ENCODE data around the gene PLPP3.

The PLPP3 gene

GRCh38 chr1:56501888-56502287, 77.5 kb downstream of the PLPP3 start:
- DNase-seq: no peak

- no peak for DNase-seq
Measured at GRCh38 chr1:56501426-56501825, 77.9 kb downstream of the PLPP3 start.

DNA sequence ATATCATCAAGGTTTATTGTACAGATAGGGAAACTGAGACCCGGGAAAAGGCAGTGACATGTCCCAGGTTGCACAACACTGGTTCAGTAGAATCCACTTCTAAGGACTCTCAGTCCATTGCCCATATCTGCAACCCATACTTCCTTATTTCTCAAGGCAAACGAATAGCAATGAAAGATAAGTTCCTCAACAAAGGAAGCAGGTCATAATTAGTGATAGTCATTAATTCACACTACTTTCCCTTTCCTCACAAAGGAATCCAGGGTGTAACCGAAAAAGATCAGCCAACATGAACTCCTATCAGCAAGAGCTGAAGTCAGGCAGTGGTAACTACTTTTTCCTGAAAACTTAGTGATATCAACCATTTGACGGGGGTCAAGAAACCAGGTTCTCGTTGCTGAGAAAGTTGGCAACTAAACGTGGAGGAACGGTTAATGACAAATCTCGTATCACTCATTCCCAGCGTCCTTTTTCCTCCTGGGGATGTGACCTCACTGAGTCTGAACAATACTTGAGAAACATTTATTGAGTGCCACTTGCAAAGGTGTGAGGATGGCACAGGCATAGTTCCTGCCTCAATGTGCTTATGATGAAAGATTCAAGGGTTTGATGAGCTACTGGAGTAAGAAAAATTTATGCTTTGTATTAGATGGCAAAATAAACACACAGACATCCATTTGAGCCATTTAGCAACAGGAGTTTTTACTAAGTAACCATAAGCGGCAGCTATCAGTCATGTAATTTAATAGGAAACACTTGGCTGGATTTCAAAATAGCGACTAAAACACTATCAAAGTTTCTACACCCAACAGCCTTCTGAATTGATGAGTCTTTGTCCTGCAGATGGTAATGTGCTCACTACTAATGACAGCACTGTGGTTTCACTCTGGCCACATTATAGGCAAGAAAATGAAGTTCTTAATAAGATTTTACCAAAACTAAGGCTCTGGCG, 82.3 kb downstream of the PLPP3 start:
- DNase-seq: no peak

GRCh38 chr1:56496158-56496557, 83.2 kb downstream of the PLPP3 start:
- no peak for DNase-seq

GRCh38 chr1:56495538-56495937, 83.8 kb downstream of the PLPP3 start:
- DNase-seq: no peak

GRCh38 chr1:56494306-56494705, 85.1 kb downstream of the PLPP3 start:
- no peak for DNase-seq

DNA sequence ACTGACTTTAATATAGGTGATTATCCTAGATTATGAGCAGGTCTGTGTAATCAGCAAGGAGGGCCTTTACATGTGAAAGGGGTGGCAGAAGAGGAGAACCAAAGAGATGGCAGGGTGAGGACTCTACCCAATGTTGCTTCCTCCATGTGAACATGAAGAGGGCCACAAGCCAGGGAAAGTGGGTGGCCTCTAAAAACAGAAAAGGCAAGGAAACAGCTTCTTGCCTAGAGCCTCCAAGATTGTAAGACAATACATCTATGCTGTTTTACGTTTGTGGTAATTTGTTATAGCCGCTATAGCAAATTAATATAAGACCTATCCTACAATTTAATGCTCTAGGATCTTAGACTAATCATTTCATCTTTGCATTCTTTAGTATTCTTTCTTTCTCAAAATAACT, 85.5 kb downstream of the PLPP3 start:
- DNase-seq: no peak

DNA sequence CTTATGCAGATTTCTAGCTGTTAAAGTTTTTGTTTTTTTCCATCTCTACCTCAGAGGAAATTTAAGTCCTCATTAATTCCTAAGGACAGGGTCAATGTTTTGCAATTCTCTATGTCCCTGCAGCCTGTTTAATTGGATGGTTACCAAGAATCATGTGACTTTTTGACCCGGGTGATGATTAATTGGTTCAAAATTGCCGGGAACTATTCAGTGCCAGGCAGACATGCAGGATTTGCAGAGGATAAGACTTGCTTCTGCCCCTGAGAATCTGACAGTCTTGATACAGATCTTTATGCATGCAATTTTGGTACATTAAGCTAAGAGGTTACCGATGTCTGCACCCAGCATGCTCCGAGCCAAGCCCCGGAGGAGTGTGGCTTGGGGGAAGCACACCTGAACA, 87.9 kb downstream of the PLPP3 start:
- DNase-seq: no peak

GRCh38 chr1:56490619-56491018, 88.7 kb downstream of the PLPP3 start:
- DNase-seq: no peak

DNA sequence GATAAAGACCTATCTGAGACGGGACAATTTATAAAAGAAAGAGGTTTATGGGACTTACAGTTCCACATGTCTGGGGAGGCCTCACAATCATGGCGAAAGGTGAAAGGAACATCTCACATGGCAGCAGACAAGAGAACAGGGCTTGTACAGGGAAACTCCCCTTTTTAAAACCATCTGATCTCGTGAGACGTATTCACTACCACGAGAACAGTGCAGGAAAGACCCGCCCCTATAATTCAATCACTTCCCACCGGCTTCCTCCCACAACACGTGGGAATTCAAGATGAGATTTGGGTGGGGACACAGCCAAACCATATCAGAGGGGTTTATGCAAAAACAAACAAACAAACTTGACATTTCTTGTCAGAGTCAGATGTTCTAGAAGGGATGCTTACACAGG, 89.7 kb downstream of the PLPP3 start:
- no peak for DNase-seq

GRCh38 chr1:56484695-56485094, 94.7 kb downstream of the PLPP3 start:
- no peak for DNase-seq

GRCh38 chr1:56483104-56483503, 96.3 kb downstream of the PLPP3 start:
- DNase-seq: no peak

DNA sequence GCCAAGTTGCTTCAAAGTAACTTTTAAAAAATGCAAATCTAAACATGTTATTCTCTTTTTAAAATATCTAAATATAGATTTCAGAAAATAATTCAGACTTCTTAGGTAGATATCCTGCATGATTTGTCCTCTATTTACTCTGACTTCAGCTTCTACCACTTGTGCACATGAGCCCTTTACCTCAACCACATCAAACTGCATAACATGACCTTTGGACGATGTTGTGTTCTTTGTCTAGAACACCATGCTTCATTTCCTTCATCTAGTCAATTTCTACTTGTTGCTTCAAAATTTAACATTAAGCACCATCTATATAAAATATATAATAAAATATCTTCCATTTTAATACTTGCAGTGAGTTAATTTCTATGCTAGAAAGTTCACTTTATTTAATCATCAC, 96.9 kb downstream of the PLPP3 start:
- no peak for DNase-seq

GRCh38 chr1:56481140-56481694, 98.1 kb downstream of the PLPP3 start:
- DNase-seq: no peak

DNA sequence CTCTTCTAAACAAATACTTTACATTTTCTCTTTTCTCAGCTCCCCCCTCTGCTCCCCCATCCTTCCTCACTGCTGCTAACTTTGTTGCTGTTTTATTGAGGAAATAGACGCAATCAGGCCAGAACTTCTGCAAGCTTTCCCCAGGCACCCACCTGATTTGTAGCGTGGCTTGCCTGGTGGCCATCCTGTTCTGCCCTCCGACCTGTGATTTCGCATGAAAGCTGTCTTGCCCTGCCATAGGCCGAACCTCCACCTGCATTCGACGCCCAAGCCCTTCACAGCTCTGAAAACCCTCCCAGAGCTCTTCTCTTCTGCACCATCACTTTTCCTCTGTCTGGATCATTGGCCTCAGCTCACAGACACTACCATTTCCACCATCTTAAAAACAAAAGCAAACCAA, 100.6 kb downstream of the PLPP3 start:
- DNase-seq: no peak

DNA sequence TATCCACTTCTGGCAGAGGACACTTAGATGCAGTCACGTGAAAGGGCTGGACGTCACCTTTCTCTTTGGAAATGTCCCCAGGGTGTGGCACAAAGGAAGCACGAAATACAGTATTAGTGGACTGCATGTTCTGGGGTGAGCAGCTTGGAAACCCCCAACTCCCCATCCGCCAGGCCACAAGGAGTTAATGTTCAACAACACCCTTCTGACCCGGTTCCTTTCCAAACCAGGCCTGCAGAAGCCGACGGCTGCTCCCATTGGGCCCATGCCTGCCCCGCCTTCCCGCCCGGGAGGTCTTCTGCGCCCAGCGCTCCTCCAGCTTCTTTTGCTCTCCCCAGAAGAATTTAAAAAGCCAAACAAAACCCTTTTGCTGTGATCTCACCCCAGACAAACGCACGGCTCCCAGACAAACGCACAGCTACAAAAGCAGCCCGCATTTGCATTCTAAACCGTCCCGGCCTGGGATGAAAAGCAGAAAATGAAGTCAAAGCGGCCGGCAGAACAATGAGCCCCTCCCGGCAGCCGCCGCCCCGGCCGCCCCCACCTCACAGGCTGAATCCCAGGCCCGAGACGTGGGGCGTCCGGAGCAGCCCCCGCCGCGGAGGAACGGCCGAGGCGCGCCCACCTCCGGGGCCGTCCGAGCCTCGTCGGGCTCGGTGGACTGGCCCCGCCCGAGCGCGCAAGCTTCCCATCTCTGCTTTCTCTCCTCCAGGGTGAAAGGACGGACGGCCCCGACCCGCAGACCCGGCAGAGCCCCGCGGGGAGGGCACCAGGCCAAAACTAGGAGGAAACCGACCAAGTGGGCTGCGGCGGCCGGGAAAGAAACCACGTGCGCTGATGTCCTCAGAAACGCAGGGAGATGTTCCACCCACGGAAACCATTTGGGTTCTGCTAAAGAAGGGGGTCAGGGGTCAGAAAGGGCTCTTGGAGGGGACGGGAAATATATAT, 101.9 kb downstream of the PLPP3 start:
- peak in 54 of 58 donors; percentile 8 to 81 (median 51) for DNase-seq

DNA sequence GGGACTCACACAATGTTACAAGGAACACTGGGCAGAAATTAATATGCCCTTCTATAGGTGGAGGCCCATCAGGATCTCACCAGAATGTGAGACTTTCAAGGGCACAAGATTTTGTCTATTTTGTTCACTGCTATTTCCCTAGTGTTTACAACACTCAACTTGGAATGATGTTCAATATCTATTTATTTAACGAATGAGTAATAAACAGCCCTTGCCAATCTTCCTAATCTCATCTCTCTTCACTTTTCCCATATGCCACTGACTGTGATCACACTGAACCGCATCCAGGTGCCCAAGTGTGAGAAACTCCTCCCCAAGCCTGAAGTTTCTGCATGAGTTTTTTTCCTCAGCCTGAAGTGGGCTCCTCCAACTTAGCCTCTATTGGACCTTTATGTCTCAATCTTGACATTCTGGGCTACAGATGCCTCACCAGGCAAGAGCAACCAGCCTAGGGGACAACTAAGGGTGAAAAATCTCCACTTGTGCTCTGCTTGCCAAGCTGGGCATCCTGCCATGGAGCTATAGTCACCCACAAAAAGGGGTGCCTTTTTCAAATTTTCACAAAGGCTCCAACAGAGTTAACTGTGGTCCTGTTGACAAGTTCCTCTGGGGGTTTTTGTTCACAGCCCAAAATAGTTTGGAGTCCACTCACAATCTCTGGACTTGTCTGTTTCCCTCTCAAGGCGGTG, 105.6 kb downstream of the PLPP3 start:
- peak in 42 of 58 donors; percentile 5 to 77 (median 35) for DNase-seq

DNA sequence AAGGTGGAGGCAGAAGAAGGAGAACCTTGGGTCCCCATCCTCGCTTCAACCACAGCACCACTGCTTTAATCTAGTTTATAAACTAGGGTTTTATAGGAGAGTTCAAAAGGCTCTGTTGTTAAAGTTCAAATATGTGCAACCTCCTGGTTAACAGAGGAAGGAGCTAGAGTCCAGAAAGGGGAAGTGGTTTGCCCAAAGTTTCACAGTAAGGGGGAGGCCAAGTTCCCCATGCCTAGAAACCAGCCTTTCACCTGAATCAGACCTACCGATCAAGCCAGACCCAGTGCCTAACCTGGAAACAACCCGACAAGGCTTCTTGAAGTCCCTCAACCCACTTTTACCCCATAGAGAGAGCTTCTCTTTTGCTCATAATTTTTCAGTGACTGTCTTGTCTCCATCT, 106.5 kb downstream of the PLPP3 start:
- no peak for DNase-seq

- DNase-seq: no peak
Measured at GRCh38 chr1:56469640-56470371, 109.6 kb downstream of the PLPP3 start.

DNA sequence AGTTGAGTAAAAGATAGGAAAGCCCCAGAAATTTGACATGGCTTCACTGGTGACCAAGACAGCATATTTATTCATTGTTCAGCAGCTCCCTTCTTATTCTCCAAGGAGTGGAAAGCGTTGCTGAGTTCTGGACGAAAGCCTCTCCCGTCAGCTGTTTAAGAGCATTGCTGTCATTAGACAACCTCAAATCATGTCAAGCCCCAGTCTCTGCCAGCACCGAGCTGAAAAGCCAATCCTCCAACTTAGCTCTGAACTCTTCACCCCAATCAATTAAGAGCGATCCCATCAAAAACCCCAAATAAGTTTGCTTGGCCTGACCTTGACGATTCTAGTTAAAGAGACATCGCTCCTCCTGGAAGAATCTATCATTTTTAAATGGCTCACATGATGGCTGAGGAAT, 110.8 kb downstream of the PLPP3 start:
- DNase-seq: no peak
